ENCODE results near the gene AGO3.

Gene AGO3

GRCh38 chr1:35894183-35894582 is 36.7 kb upstream of the AGO3 start:
- TF ChIP-seq ARNTL (CRISPR knock-in tag; IDR thresholded peaks at IDR 0.05; ENCODE audit: borderline replicate concordance, low read depth) (no peak), TCF4 (CRISPR knock-in tag; IDR thresholded peaks at IDR 0.05; ENCODE audit: borderline replicate concordance) (no peak), ZNF8 (CRISPR knock-in tag; IDR thresholded peaks at IDR 0.05) (no peak), PATZ1 (CRISPR knock-in tag; IDR thresholded peaks at IDR 0.05; ENCODE audit: borderline replicate concordance) (no peak), BACH2 (CRISPR knock-in tag; IDR thresholded peaks at IDR 0.05; ENCODE audit: borderline replicate concordance) (no peak), TOX (CRISPR knock-in tag; IDR thresholded peaks at IDR 0.05; ENCODE audit: borderline replicate concordance) (no peak), SNAI2 (CRISPR knock-in tag; IDR thresholded peaks at IDR 0.05) (no peak), ESRRG (CRISPR knock-in tag; IDR thresholded peaks at IDR 0.05) (no peak), CREB5 (CRISPR knock-in tag; IDR thresholded peaks at IDR 0.05; ENCODE audit: low read depth) (no peak), TSHZ2 (CRISPR knock-in tag; IDR thresholded peaks at IDR 0.05) (no peak), OSR1 (CRISPR knock-in tag; IDR thresholded peaks at IDR 0.05) (no peak), CSDC2 (CRISPR knock-in tag; IDR thresholded peaks at IDR 0.05) (no peak), GLIS3 (CRISPR knock-in tag; IDR thresholded peaks at IDR 0.05) (no peak), RARB (CRISPR knock-in tag; IDR thresholded peaks at IDR 0.05) (no peak), PPARA (CRISPR knock-in tag; IDR thresholded peaks at IDR 0.05; ENCODE audit: borderline replicate concordance) (no peak), ISL1 (CRISPR knock-in tag; IDR thresholded peaks at IDR 0.05) (no peak), ZFP3 (CRISPR knock-in tag; IDR thresholded peaks at IDR 0.05) (no peak), POU6F1 (CRISPR knock-in tag; IDR thresholded peaks at IDR 0.05; ENCODE audit: borderline replicate concordance, low read depth) (no peak), ZFP30 (CRISPR knock-in tag; IDR thresholded peaks at IDR 0.05) (no peak), ZNF70 (CRISPR knock-in tag; IDR thresholded peaks at IDR 0.05) (no peak)
- peak; percentile 90 for ATAC-seq

- ATAC-seq, result no peak
- no peak for TF ChIP-seq TCF4 (CRISPR knock-in tag; IDR thresholded peaks at IDR 0.05; ENCODE audit: borderline replicate concordance)
- TF ChIP-seq ISL1 (CRISPR knock-in tag; IDR thresholded peaks at IDR 0.05), result no peak
- no peak for TF ChIP-seq TOX (CRISPR knock-in tag; IDR thresholded peaks at IDR 0.05; ENCODE audit: borderline replicate concordance)
- TF ChIP-seq ZFP30 (CRISPR knock-in tag; IDR thresholded peaks at IDR 0.05), result no peak
- no peak for TF ChIP-seq BACH2 (CRISPR knock-in tag; IDR thresholded peaks at IDR 0.05; ENCODE audit: borderline replicate concordance)
- no peak for TF ChIP-seq ZNF70 (CRISPR knock-in tag; IDR thresholded peaks at IDR 0.05)
- no peak for TF ChIP-seq ZFP3 (CRISPR knock-in tag; IDR thresholded peaks at IDR 0.05)
- no peak for TF ChIP-seq OSR1 (CRISPR knock-in tag; IDR thresholded peaks at IDR 0.05)
- no peak for TF ChIP-seq SNAI2 (CRISPR knock-in tag; IDR thresholded peaks at IDR 0.05)
- TF ChIP-seq ZNF565 (CRISPR knock-in tag; conservative IDR thresholded peaks at IDR 0.05; ENCODE audit: low read depth), result no peak
- no peak for TF ChIP-seq ZNF8 (CRISPR knock-in tag; IDR thresholded peaks at IDR 0.05)
- no peak for TF ChIP-seq RARB (CRISPR knock-in tag; IDR thresholded peaks at IDR 0.05)
- no peak for TF ChIP-seq TSHZ2 (CRISPR knock-in tag; IDR thresholded peaks at IDR 0.05)
- TF ChIP-seq ESRRG (CRISPR knock-in tag; IDR thresholded peaks at IDR 0.05), result no peak
- TF ChIP-seq PATZ1 (CRISPR knock-in tag; IDR thresholded peaks at IDR 0.05; ENCODE audit: borderline replicate concordance), result no peak
These were observed 36.2 kb upstream of the AGO3 start for GRCh38 chr1:35894656-35895055.

All from SK-N-SH treated with all-trans-retinoic acid at 6 μM for 48 hours (cell line).